DOHH2 (cell line): Measurements from ENCODE around the gene SPSB1.

Experiments used
- CTCF ChIP-seq: fragments of 200-600 bp; sonication (generic); IDR thresholded peaks from one replicate; pipeline ENCODE4 v1.5.1; 2014; ENCODE audit warnings: antibody characterized with exemption, mild to moderate bottlenecking, low read depth, low read length; ENCODE audit not compliant: poor library complexity, severe bottlenecking
- EZH2phosphoT487 ChIP-seq: fragments of 200-600 bp; sonication (generic); IDR thresholded peaks from 2 replicates; pipeline ENCODE4 v1.6.1; 2017; ENCODE audit warnings: borderline replicate concordance, mild to moderate bottlenecking, antibody characterized with exemption, low read length, moderate library complexity, mixed read lengths

GRCh38 chr1:9356829-9357466, 64.3 kb downstream of the SPSB1 start:
- TF ChIP-seq CTCF (no peak), EZH2phosphoT487 (no peak)
